HL-60 (cell line): ENCODE results near the gene SLC9A1.
"Not testable (repeated sequence)": the region's sequence is repeated elsewhere in the genome, so short reads cannot be mapped to it uniquely, and the experiment has no call there.

Experiments
- POLR2AphosphoS5 ChIP-seq: IDR thresholded peaks from 2 replicates; pipeline ENCODE4 v1.6.1; 2012; ENCODE audit warnings: low read depth
- SPI1 ChIP-seq: IDR thresholded peaks from 2 replicates; pipeline ENCODE4 v1.6.1; 2012; ENCODE audit warnings: low read depth, mild to moderate bottlenecking, borderline replicate concordance
- TF ChIP-seq, protein P1 (sequence below): IDR thresholded peaks from one replicate; pipeline ENCODE4 v1.5.1; 2011; ENCODE audit warnings: low read length, control low read depth, inconsistent platforms; ENCODE audit not compliant: insufficient read depth

DNA sequence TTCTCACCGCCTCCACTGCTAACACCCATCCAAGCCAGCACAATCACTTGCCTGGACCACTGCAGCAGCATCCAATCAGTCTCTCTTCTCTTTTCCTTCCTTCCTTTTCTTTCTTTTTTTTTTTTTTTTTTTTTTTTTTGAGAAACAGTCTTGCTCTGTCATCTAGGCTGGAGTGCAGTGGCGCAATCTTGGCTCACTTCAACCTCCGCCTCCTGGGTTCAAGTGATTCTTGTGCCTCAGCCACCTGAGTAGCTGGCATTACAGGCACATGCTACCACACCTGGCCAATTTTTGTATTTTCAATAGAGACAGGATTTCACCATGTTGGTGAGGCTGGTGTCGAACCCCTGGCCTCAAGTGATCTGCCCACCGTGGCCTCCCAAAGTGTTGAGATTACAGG lies 29.8 kb downstream of the SLC9A1 start:
- not testable (repeated sequence) for TF ChIP-seq POLR2AphosphoS5, SPI1
- TF ChIP-seq, protein P1, sequence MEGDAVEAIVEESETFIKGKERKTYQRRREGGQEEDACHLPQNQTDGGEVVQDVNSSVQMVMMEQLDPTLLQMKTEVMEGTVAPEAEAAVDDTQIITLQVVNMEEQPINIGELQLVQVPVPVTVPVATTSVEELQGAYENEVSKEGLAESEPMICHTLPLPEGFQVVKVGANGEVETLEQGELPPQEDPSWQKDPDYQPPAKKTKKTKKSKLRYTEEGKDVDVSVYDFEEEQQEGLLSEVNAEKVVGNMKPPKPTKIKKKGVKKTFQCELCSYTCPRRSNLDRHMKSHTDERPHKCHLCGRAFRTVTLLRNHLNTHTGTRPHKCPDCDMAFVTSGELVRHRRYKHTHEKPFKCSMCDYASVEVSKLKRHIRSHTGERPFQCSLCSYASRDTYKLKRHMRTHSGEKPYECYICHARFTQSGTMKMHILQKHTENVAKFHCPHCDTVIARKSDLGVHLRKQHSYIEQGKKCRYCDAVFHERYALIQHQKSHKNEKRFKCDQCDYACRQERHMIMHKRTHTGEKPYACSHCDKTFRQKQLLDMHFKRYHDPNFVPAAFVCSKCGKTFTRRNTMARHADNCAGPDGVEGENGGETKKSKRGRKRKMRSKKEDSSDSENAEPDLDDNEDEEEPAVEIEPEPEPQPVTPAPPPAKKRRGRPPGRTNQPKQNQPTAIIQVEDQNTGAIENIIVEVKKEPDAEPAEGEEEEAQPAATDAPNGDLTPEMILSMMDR: not testable (repeated sequence)
